ENCODE data around the gene GTF2IRD1.
"Not testable (repeated sequence)": the region's sequence is repeated elsewhere in the genome, so short reads cannot be mapped to it uniquely, and the experiment has no call there.

GTF2IRD1 gene

GRCh38 chr7:74650493-74651132 lies 196.9 kb downstream of the GTF2IRD1 start:
- 73% methylated on average over 6 of the region's 9 CpGs for WGBS, 2 experiments
- not testable (repeated sequence) for H3K4me3 ChIP-seq (ENCODE audit: insufficient read depth, low read depth, low read length); H3K27ac ChIP-seq (ENCODE audit: insufficient read depth, low read depth, low read length, poor library complexity, severe bottlenecking)

DNA sequence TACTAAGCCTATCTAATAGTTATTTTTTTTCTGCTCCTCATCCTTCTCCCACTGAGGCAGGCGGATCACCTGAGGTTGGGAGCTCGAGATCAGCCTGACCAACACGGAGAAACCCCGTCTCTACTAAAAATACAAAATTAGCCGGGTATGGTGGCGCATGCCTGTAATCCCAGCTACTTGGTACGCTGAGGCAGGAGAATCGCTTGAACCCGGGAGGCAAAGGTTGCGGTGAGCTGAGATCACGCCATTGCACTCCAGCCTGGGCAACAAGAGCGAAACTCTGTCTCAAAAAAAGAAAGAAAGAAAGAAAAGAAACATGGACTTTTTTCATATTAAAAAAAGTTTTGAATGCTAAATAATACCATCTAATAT lies 197.4 kb downstream of the GTF2IRD1 start:
- not testable (repeated sequence) for H3K9me3 ChIP-seq (ENCODE audit: control insufficient read depth, low read length); H3K27ac ChIP-seq (ENCODE audit: insufficient read depth, low read depth, low read length, poor library complexity, severe bottlenecking); H3K4me1 ChIP-seq (ENCODE audit: control insufficient read depth, insufficient read depth, low read length); H3K4me3 ChIP-seq (ENCODE audit: insufficient read depth, low read depth, low read length); H3K27me3 ChIP-seq (ENCODE audit: control insufficient read depth, insufficient read depth, low read length, poor library complexity, severe bottlenecking); H3K36me3 ChIP-seq (ENCODE audit: control insufficient read depth, insufficient read depth, low read length)
- WGBS, 2 experiments: 89 to 93% methylated on average over 11 of the region's 12 CpGs

More at GRCh38 chr7:74650493-74651132, 196.9 kb downstream of the GTF2IRD1 start:
- H3K4me1 ChIP-seq (ENCODE audit: control insufficient read depth, insufficient read depth, low read length); H3K9me3 ChIP-seq (ENCODE audit: control insufficient read depth, low read length); H3K36me3 ChIP-seq (ENCODE audit: control insufficient read depth, insufficient read depth, low read length); H3K27me3 ChIP-seq (ENCODE audit: control insufficient read depth, insufficient read depth, low read length, poor library complexity, severe bottlenecking): not testable (repeated sequence)

Measured in ectodermal cell (in vitro differentiated cells).